ENCODE data around the gene MEOX2.

Gene MEOX2

DNA sequence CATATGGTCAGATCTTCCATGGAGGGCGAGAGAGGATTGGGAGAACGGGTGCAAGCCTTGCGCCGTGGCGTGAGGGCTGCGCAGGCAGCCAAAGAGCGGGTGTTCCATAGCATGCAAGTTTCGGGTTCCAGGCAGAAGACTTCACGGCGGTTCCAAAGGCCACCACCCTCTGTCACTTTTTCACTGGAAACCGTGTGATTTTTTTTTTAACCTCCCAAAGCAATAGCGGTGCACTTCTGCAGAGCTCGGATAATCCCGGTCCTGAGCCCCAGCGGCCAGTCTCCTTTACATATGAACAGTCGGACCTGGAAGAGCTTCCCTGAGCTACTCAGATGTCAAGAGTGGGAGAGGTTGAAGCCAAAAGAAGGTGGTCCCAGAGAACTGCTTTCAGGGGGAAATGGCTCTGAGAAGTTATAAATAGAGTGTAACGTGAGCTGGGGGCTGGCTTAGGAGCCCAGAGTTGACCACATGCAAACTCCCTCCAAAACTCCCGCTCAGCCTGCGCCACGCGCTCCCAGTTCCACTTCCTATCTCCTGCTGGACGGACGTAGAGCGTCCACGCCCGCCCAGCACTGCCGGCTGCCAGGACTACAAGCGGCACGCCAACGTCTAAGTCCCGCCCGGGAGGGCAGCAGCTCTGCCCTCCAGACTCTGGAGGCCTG, at the start of gene MEOX2:
Gene MEOX2 (minus strand): TSS at position 389 of the 662 bp plus-strand sequence. CDS start 281 bp downstream, at position 108.
- TF ChIP-seq, protein P1, sequence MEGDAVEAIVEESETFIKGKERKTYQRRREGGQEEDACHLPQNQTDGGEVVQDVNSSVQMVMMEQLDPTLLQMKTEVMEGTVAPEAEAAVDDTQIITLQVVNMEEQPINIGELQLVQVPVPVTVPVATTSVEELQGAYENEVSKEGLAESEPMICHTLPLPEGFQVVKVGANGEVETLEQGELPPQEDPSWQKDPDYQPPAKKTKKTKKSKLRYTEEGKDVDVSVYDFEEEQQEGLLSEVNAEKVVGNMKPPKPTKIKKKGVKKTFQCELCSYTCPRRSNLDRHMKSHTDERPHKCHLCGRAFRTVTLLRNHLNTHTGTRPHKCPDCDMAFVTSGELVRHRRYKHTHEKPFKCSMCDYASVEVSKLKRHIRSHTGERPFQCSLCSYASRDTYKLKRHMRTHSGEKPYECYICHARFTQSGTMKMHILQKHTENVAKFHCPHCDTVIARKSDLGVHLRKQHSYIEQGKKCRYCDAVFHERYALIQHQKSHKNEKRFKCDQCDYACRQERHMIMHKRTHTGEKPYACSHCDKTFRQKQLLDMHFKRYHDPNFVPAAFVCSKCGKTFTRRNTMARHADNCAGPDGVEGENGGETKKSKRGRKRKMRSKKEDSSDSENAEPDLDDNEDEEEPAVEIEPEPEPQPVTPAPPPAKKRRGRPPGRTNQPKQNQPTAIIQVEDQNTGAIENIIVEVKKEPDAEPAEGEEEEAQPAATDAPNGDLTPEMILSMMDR (conservative IDR thresholded peaks at IDR 0.05; ENCODE audit: low read depth, low read length) = no peak
- H3K4me3 ChIP-seq (ENCODE audit: low read length) = peak within 1 kb of the TSS; percentile 36
- DNase-seq (ENCODE audit: low read depth) = no peak

DNA sequence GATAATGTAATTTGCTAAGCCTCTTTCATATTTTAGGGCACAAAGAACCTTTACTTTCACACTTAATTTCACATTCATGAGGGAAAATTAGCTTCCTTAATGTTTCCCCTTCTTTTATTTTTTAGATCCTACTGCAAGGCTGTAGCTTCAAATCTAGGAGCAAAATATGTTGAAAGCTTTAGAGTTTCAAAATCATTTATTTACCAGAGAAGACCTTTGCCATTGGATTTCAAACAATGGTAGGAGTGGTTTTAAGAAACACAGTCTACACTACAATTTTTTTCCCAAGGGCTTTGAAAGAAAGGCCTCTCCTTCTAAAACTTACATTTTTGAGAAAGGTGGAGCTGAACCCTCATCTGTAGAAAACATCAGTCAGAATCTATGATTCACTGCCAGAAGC, 43.3 kb upstream of the MEOX2 start:
- TF ChIP-seq, protein P1 (conservative IDR thresholded peaks at IDR 0.05; ENCODE audit: low read depth, low read length) = no peak
- H3K4me3 ChIP-seq (ENCODE audit: low read length) = no peak overlapping the region
- DNase-seq (ENCODE audit: low read depth) = no peak

DNA sequence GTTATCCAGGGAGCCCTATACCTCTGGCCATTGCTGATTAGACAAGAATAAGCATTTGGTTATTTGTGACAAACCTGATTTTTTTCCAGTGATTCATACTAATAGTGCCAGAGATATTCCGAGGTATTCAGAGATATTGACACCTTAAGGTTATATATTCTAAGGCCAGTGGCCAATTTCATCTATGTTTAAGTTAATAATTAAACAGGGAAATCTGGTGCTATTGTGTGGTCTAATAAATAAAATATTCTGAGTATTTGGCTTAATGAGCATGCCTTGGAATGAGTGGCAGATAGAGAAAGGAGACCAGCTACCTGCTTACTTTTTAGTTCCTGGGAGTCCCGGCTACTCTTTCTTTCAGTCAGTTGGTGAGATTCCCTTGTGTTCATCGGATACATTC, 38.6 kb upstream of the MEOX2 start:
- TF ChIP-seq, protein P1 (conservative IDR thresholded peaks at IDR 0.05; ENCODE audit: low read depth, low read length) = no peak
- H3K4me3 ChIP-seq (ENCODE audit: low read length) = no peak overlapping the region
- DNase-seq (ENCODE audit: low read depth) = no peak

DNA sequence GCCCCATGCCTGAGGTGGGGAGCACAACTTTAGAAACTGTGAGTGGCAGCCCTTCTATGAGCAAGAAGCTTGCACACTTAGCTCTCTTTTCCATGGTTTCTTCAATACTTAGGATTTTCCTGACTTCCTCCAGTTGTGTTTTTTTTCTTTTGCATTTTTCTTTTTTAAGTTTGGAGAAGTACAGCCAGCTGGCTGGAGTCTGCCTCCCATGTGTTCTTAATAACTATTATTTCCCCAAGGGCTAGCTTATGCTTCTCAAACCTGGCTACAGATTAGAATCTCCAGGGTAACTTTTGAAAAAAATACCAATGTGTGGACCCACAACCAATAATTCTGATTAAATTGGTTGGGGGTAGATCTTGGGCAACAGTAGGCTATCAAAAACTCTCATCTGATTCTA, 37.4 kb upstream of the MEOX2 start:
- DNase-seq (ENCODE audit: low read depth) = no peak
- TF ChIP-seq, protein P1 (conservative IDR thresholded peaks at IDR 0.05; ENCODE audit: low read depth, low read length) = no peak
- H3K4me3 ChIP-seq (ENCODE audit: low read length) = no peak overlapping the region

- TF ChIP-seq, protein P1 (conservative IDR thresholded peaks at IDR 0.05; ENCODE audit: low read depth, low read length) = peak; percentile 78
- DNase-seq (ENCODE audit: low read depth) = no peak
- no peak overlapping the region for H3K4me3 ChIP-seq (ENCODE audit: low read length)
These were observed 34.5 kb upstream of the MEOX2 start for GRCh38 chr7:15720849-15721471.

- TF ChIP-seq, protein P1 (conservative IDR thresholded peaks at IDR 0.05; ENCODE audit: low read depth, low read length) = no peak
- no peak for DNase-seq (ENCODE audit: low read depth)
- no peak overlapping the region for H3K4me3 ChIP-seq (ENCODE audit: low read length)
These were observed 32.8 kb upstream of the MEOX2 start for GRCh38 chr7:15719311-15719710.

DNA sequence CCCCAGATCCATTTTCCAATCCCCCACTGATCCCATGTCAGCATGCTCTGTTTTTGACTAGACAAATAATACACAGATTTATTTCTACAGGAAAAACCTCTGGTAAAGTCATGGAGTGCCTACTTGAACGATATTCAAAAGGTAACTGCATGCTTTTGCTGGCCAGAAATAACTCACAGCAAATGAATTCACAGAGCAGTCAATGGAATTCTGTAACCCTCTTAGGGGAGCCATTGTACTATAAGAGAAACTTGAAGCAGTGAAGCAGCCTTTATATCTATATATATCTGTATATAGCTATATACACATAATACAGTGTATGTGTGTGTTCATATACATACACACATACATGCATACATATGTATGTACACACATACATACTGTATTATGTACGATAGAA, 29.0 kb upstream of the MEOX2 start:
- no peak overlapping the region for H3K4me3 ChIP-seq (ENCODE audit: low read length)
- no peak for DNase-seq (ENCODE audit: low read depth)

More for the DNA sequence above, 29.0 kb upstream of the MEOX2 start:
- TF ChIP-seq, protein P1 (conservative IDR thresholded peaks at IDR 0.05; ENCODE audit: low read depth, low read length) = no peak

Measured in retinal pigment epithelial cell (primary cell).